Skeletal muscle satellite cell (primary cell): ENCODE data around the gene WIPF3.

Experiments used
- H3K27me3 ChIP-seq: 2 replicates; pipeline ENCODE4 v1.7.0; 2013; ENCODE audit warnings: low read length; ENCODE audit not compliant: control insufficient read depth, insufficient read depth
- H3K36me3 ChIP-seq: 2 replicates; pipeline ENCODE4 v1.7.0; 2013; ENCODE audit warnings: mild to moderate bottlenecking, control low read depth, low read length; ENCODE audit not compliant: insufficient read depth
- H3K4me1 ChIP-seq: 2 replicates; pipeline ENCODE4 v1.7.0; 2013; ENCODE audit warnings: low read length; ENCODE audit not compliant: control insufficient read depth, insufficient read depth
- H3K4me2 ChIP-seq: 2 replicates; pipeline ENCODE4 v1.7.0; 2013; ENCODE audit warnings: mild to moderate bottlenecking, low read length
- H3K4me3 ChIP-seq: 2 replicates; pipeline ENCODE4 v1.7.0; 2013; ENCODE audit warnings: low read length
- H3K9ac ChIP-seq: 2 replicates; pipeline ENCODE4 v1.7.0; 2013; ENCODE audit warnings: mild to moderate bottlenecking, low read depth, low read length, moderate library complexity
- H3K9me3 ChIP-seq: replicated peaks from 2 replicates; pipeline ENCODE4 v1.7.0; 2013; ENCODE audit warnings: mild to moderate bottlenecking, control low read depth, low read length

The WIPF3 gene

DNA sequence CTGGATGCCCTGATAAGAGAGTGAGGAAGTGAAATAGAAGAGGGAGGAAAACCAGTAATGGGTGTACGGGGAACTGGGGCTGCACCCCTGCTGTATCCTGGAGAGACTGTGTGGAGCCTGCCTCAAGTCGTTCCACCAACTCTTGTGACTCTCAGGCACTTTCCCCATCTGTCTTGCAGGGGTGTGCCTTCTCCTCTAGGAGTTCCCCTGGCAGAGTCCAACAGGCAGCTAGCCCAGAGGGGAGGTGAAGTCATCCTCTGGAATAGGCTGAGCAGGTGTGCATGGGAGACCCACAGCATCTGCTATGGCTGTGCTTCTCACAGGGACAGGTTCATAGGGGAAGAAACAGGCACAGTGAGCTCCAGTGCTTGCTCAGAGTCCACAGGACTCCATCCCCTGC lies 46.8 kb downstream of the WIPF3 start:
- H3K9me3 ChIP-seq, result no peaks in the 10 kb centered on the region
- no peak overlapping the region for H3K4me2 ChIP-seq
- no peak overlapping the region for H3K9ac ChIP-seq
- no peak overlapping the region for H3K4me3 ChIP-seq
- peaks cover 6% of the 10 kb centered on the region for H3K4me1 ChIP-seq
- H3K36me3 ChIP-seq, result no peaks in the 10 kb centered on the region
- peaks cover 56% of the 10 kb centered on the region for H3K27me3 ChIP-seq

DNA sequence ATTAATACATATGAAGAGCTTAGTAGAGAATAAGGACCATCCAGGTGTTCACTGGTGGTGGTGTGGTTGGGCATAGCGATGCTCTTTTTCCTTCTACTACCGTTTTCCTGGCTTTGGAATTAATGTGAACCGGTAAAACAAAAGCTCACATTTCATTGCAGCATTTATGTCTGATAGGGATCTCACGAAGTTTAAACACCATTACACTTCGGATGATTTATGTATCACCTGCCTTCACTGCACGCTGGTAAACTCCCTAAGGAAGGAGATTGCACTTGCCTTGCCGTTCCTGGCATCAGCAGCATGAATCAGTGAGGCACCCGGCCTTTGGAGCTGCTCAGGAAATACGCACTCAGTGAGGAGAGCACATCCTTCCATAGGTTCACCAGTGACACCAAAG lies 47.5 kb downstream of the WIPF3 start:
- H3K9ac ChIP-seq, result no peak overlapping the region
- H3K4me3 ChIP-seq, result no peak overlapping the region
- peaks cover 51% of the 10 kb centered on the region for H3K27me3 ChIP-seq
- no peak overlapping the region for H3K4me2 ChIP-seq
- H3K4me1 ChIP-seq, result peaks cover 12% of the 10 kb centered on the region
- no peaks in the 10 kb centered on the region for H3K36me3 ChIP-seq
- H3K9me3 ChIP-seq, result no peaks in the 10 kb centered on the region

DNA sequence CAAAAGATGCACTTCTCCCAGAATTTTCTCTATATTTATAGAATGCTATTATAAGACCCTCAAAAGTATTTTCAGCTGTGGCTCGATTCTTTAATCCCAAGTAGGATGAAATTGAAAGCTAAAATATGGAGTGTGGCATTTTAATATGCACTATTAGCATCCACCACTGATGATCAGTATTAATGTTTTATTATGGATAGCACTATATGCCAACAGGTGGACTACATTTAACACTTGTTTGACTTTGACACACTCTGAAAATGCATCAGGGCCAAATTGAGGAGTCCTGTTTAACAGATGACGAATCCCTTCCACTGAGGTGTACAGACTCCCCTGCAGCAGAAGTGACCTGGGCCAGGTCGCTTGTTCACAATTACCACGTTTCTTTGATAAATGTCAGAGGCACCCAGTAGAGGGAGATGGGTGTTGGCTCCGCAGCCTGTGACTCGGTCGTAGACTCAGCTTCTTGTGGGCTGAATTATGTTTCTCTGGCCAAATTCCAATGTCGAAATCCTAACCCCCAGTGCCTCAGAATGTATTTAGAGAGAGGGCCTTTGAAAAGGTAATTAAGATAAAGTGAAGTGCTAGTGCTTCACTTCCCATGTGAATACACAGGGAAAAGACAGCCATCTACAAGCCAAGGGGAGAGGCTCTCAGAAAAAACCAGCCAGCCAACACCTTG lies 48.1 kb downstream of the WIPF3 start:
- H3K9ac ChIP-seq, result no peak overlapping the region
- H3K4me2 ChIP-seq, result no peak overlapping the region
- no peaks in the 10 kb centered on the region for H3K9me3 ChIP-seq
- no peaks in the 10 kb centered on the region for H3K36me3 ChIP-seq
- H3K4me1 ChIP-seq, result peaks cover 17% of the 10 kb centered on the region
- H3K27me3 ChIP-seq, result peaks cover 46% of the 10 kb centered on the region
- no peak overlapping the region for H3K4me3 ChIP-seq

DNA sequence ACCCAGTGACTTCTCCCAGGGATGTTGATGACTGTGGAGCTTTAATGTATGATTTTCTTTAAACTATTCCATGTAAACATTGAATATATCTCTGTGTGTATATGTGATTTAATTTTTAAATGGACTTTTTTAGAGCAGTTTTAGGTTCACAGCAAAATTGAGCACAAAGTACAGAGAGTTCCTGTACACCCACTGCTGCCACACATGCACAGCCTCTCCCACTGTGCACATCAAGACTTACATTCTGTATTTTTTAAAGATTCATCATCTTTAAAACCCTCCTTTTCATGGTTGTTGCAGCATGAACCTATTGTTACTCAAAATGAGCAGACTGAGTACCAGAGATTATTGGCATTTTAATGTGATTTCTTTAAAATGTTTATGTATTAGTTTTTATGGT lies 51.3 kb downstream of the WIPF3 start:
- no peak overlapping the region for H3K4me2 ChIP-seq
- H3K36me3 ChIP-seq, result no peaks in the 10 kb centered on the region
- no peak overlapping the region for H3K9ac ChIP-seq
- no peaks in the 10 kb centered on the region for H3K9me3 ChIP-seq
- H3K27me3 ChIP-seq, result peaks cover 19% of the 10 kb centered on the region
- H3K4me3 ChIP-seq, result no peak overlapping the region
- H3K4me1 ChIP-seq, result peaks cover 17% of the 10 kb centered on the region

DNA sequence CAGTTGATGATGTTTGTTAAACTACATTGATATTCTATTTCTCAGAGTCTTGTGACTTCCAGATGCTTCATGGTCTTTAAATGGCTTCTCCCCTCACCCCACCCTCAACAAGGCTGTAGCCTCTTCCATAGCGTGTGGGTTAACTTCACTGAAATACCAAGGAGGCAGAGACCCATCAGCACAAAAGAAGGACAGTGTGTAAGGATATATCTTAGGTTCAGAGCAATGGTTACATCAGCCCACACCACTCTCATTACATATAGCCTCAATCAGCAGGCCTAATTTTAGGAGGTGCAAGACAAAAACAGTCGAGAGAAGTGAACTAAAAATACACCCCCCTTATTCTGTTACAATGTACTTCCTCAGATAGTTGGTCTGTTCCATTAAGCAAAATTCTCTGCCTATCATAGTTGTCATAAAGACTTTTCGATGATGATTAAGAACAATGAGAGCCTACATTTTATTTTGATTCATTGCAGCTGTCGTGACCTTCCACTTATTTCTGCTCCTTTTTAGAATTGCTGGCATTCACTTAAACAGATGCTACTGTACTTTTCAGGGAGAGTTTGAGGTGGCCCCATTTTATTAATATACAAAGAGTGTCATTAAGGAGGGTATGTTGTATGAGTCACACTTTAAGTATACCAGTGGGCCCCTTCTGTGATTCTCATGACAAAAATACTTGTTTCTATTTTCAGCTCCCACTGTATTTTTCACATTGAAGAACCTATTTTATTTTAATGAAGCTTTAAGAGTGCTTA lies 52.1 kb downstream of the WIPF3 start:
- H3K36me3 ChIP-seq, result no peaks in the 10 kb centered on the region
- peak overlapping the region; percentile 4 for H3K4me2 ChIP-seq
- no peaks in the 10 kb centered on the region for H3K9me3 ChIP-seq
- no peak overlapping the region for H3K9ac ChIP-seq
- peaks cover 17% of the 10 kb centered on the region for H3K4me1 ChIP-seq
- H3K27me3 ChIP-seq, result peaks cover 12% of the 10 kb centered on the region
- no peak overlapping the region for H3K4me3 ChIP-seq

DNA sequence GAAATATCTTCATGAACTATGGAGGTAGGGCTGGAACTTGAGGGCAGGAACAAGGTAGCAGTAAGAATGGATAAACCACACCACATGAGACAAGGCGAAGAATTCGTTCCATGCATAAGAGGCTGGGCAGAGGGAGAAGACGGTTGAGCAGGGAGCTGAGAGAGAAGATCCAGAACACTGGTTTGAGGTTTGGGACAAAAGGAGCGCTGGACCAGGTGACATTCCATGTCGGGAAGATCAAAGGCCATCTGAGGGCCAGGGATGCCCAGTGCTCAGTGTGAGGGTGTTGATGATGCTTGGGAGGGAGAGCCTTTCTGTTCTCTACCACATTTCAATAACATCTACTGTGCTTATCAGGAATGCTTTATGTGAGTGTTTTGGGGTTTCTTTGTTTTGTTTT lies 52.8 kb downstream of the WIPF3 start:
- Histone ChIP-seq H3K27me3 (peaks cover 11% of the 10 kb centered on the region), H3K9ac (no peak overlapping the region), H3K4me3 (no peak overlapping the region), H3K4me2 (no peak overlapping the region), H3K4me1 (peaks cover 17% of the 10 kb centered on the region), H3K36me3 (no peaks in the 10 kb centered on the region), H3K9me3 (no peaks in the 10 kb centered on the region)

DNA sequence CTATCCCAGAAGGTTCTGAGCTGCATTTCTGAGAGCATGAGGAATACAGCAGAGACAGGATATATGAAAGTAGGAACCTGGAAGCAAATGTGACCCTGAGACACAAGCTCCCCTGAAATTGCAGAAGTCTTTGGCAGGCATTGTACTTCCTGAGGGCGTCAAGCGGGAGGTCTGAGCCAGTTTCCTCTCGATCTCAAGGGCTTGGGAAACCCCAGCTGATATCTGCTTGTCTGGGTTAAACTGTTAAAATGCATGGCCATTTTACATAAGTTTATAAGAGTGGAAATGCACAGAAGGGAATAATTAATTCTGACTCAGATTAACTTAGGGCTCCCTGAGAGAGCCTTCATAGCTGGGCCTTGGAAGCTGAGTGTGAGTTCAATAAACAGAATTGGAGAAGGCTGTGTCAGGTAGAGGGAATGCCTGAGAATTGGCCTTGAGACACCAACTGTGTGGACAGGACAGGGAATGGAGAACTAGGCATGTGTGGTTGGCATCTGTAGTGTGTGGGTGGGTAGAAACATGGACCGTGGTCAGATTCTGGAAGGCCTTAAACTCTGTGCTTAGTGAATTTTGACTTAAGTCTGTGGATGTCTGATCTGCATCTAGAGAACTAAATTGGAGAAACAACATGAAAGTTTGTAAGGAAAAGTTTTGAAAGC lies 53.3 kb downstream of the WIPF3 start:
- no peaks in the 10 kb centered on the region for H3K9me3 ChIP-seq
- H3K4me2 ChIP-seq, result no peak overlapping the region
- no peak overlapping the region for H3K4me3 ChIP-seq
- peaks cover 10% of the 10 kb centered on the region for H3K27me3 ChIP-seq
- H3K4me1 ChIP-seq, result peaks cover 15% of the 10 kb centered on the region
- no peak overlapping the region for H3K9ac ChIP-seq
- no peaks in the 10 kb centered on the region for H3K36me3 ChIP-seq

DNA sequence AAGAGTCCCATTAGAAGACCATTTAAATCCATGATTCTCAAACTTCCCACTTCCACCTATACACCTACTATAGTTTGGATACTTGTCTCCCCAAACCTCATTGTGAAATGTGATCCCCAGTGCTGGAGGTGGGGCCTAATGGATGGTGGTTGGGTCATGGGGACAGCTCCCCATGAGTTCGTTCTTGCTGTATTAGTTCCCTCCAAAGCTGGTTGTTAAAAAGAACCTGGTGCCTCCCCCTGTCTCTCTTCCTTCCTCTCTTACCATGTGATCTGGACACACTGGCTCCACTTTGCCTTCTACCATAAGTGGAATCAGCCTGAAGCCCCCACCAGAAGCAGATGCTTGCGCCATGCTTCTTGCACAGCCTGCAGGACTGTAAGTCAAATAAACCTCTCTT lies 53.9 kb downstream of the WIPF3 start:
- H3K27me3 ChIP-seq, result peaks cover 5% of the 10 kb centered on the region
- peaks cover 13% of the 10 kb centered on the region for H3K4me1 ChIP-seq
- H3K4me3 ChIP-seq, result no peak overlapping the region

DNA sequence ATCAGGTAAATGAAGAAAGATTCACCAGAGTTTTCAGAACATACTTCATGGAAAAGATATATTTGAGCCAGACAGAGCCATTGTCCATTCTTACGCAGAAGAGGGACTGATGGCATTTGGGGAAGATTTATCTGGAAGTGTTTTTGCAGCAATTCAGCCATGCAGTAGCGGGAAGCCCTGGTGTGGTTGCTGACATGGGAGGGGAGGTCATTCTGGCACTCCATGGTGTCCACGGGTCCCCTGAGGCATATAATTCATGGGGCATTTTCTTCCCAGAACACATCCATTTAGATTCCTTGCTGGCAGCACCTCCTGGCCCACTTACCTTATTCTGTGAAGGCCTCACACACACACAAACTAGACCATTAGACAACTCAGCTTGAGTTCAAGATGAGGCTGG lies 55.6 kb downstream of the WIPF3 start:
- H3K4me2 ChIP-seq, result no peak overlapping the region
- H3K9me3 ChIP-seq, result no peaks in the 10 kb centered on the region
- H3K27me3 ChIP-seq, result no peaks in the 10 kb centered on the region

More for the DNA sequence above, 53.9 kb downstream of the WIPF3 start:
- Histone ChIP-seq H3K36me3 (no peaks in the 10 kb centered on the region), H3K9me3 (no peaks in the 10 kb centered on the region), H3K9ac (no peak overlapping the region), H3K4me2 (no peak overlapping the region)

DNA sequence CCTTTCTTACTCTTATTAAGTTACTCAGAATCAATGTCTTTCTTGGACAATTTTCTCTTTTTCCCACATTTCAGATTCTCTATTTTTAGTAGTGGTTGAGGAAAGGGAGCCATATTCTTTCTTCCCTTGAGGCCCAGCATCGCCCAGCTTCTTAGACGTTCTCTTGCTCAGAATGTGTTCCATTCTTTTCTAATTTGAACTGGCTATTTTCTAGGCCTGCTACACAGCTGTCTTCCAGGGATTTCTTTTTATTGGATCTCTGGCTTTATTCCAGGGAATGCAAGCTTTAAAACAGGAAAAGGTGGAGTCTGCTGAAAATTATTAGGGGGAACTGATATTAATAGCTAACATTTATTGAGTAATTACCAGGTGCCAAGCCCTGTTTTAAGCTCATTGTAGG lies 58.3 kb downstream of the WIPF3 start:
- no peak overlapping the region for H3K4me3 ChIP-seq
- H3K36me3 ChIP-seq, result no peaks in the 10 kb centered on the region
- no peak overlapping the region for H3K9ac ChIP-seq
- peaks cover 3% of the 10 kb centered on the region for H3K27me3 ChIP-seq
- no peaks in the 10 kb centered on the region for H3K9me3 ChIP-seq
- no peak overlapping the region for H3K4me2 ChIP-seq
- H3K4me1 ChIP-seq, result peaks cover 14% of the 10 kb centered on the region

More for the DNA sequence above, 55.6 kb downstream of the WIPF3 start:
- Histone ChIP-seq H3K9ac (no peak overlapping the region), H3K4me1 (peaks cover 27% of the 10 kb centered on the region), H3K4me3 (no peak overlapping the region), H3K36me3 (no peaks in the 10 kb centered on the region)

DNA sequence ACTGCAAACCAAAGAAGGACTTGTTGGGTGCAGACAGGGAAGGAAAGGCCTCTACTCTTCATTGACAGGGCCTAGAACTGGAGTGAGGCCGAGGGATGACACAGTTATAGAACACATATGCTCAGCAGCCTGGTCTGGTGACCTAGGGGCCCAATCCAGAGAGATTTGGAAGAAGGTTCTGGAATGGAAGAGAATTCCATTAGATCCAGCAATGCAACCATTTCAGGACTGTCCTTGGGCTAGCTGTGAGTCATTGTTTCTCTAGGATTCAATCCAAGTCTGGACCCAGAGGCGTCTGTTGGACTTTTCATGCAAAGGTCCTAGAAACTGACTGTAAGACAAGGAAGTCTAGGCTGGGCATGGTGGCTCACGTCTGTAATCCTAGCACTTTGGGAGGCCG lies 59.2 kb downstream of the WIPF3 start:
- Histone ChIP-seq H3K27me3 (peaks cover 8% of the 10 kb centered on the region), H3K9ac (no peak overlapping the region), H3K4me1 (peaks cover 14% of the 10 kb centered on the region), H3K36me3 (no peaks in the 10 kb centered on the region), H3K4me2 (no peak overlapping the region), H3K4me3 (no peak overlapping the region), H3K9me3 (no peaks in the 10 kb centered on the region)
